Effector memory CD4-positive, alpha-beta T cell (primary cell): Measurements from ENCODE around the gene JMJD1C.

Source experiments
- DNase-seq, 3 donors: peaks; one replicate each; pipeline ENCODE4 v3.0.0-alpha.2; 2020
- H3K27ac ChIP-seq: 2 replicates; pipeline ENCODE4 v1.7.0; 2013; ENCODE audit warnings: mild to moderate bottlenecking, low read length, moderate library complexity; ENCODE audit not compliant: insufficient read depth, poor library complexity, severe bottlenecking
- H3K27me3 ChIP-seq: replicated peaks from 2 replicates; pipeline ENCODE4 v1.7.0; 2013; ENCODE audit warnings: mild to moderate bottlenecking, low read length; ENCODE audit not compliant: insufficient read depth, control insufficient read depth, poor library complexity, severe bottlenecking
- H3K36me3 ChIP-seq: 2 replicates; pipeline ENCODE4 v1.7.0; 2013; ENCODE audit warnings: mild to moderate bottlenecking, low read length, moderate library complexity; ENCODE audit not compliant: control insufficient read depth, insufficient read depth
- H3K4me1 ChIP-seq: 2 replicates; pipeline ENCODE4 v1.7.0; 2013; ENCODE audit warnings: low read length, mild to moderate bottlenecking; ENCODE audit not compliant: control insufficient read depth, insufficient read depth, poor library complexity, severe bottlenecking
- H3K4me3 ChIP-seq: 2 replicates; pipeline ENCODE4 v1.7.0; 2013; ENCODE audit warnings: low read length, low read depth, mild to moderate bottlenecking; ENCODE audit not compliant: insufficient read depth, poor library complexity, severe bottlenecking
- H3K9me3 ChIP-seq: 2 replicates; pipeline ENCODE4 v1.7.0; 2013; ENCODE audit warnings: mild to moderate bottlenecking, low read length, moderate library complexity; ENCODE audit not compliant: control insufficient read depth

JMJD1C gene

GRCh38 chr10:63224241-63224640 lies 241.5 kb downstream of the JMJD1C start:
- H3K4me3 ChIP-seq = no peak overlapping the region
- no peaks in the 10 kb centered on the region for H3K9me3 ChIP-seq
- no peaks in the 10 kb centered on the region for H3K27me3 ChIP-seq
- H3K36me3 ChIP-seq = no peaks in the 10 kb centered on the region
- DNase-seq = no peak
- no peak overlapping the region for H3K27ac ChIP-seq
- peaks cover 38% of the 10 kb centered on the region for H3K4me1 ChIP-seq

GRCh38 chr10:63221950-63222349 lies 243.8 kb downstream of the JMJD1C start:
- peaks cover 28% of the 10 kb centered on the region for H3K4me1 ChIP-seq

GRCh38 chr10:63219749-63220148 lies 246.0 kb downstream of the JMJD1C start:
- Histone ChIP-seq H3K9me3 (no peaks in the 10 kb centered on the region), H3K36me3 (peaks cover 15% of the 10 kb centered on the region), H3K27ac (no peak overlapping the region), H3K4me3 (no peak overlapping the region), H3K4me1 (peaks cover 11% of the 10 kb centered on the region), H3K27me3 (no peaks in the 10 kb centered on the region)
- no peak for DNase-seq

More at GRCh38 chr10:63221950-63222349, 243.8 kb downstream of the JMJD1C start:
- no peak overlapping the region for H3K4me3 ChIP-seq
- DNase-seq = no peak
- H3K27me3 ChIP-seq = no peaks in the 10 kb centered on the region
- H3K27ac ChIP-seq = no peak overlapping the region
- no peaks in the 10 kb centered on the region for H3K36me3 ChIP-seq
- no peaks in the 10 kb centered on the region for H3K9me3 ChIP-seq

- H3K27me3 ChIP-seq = no peaks in the 10 kb centered on the region
Observed at GRCh38 chr10:63217120-63217605, 248.6 kb downstream of the JMJD1C start.

GRCh38 chr10:63214571-63214970 lies 251.2 kb downstream of the JMJD1C start:
- H3K4me3 ChIP-seq = no peak overlapping the region
- DNase-seq = no peak
- peaks cover 7% of the 10 kb centered on the region for H3K4me1 ChIP-seq
- no peaks in the 10 kb centered on the region for H3K27me3 ChIP-seq
- H3K9me3 ChIP-seq = no peaks in the 10 kb centered on the region
- H3K36me3 ChIP-seq = peaks cover 34% of the 10 kb centered on the region
- H3K27ac ChIP-seq = no peak overlapping the region

More at GRCh38 chr10:63217120-63217605, 248.6 kb downstream of the JMJD1C start:
- Histone ChIP-seq H3K27ac (no peak overlapping the region), H3K9me3 (no peaks in the 10 kb centered on the region), H3K4me3 (no peak overlapping the region), H3K4me1 (peaks cover 9% of the 10 kb centered on the region), H3K36me3 (peaks cover 31% of the 10 kb centered on the region)
- DNase-seq = no peak

- H3K27ac ChIP-seq = no peak overlapping the region
- DNase-seq = no peak
- peaks cover 37% of the 10 kb centered on the region for H3K36me3 ChIP-seq
- H3K4me1 ChIP-seq = peaks cover 4% of the 10 kb centered on the region
- no peaks in the 10 kb centered on the region for H3K27me3 ChIP-seq
- H3K9me3 ChIP-seq = no peaks in the 10 kb centered on the region
- no peak overlapping the region for H3K4me3 ChIP-seq
Observed at GRCh38 chr10:63213489-63213888, 252.3 kb downstream of the JMJD1C start.

GRCh38 chr10:63210611-63211196 lies 255.1 kb downstream of the JMJD1C start:
- peaks cover 38% of the 10 kb centered on the region for H3K36me3 ChIP-seq
- no peak overlapping the region for H3K27ac ChIP-seq
- DNase-seq = no peak
- no peaks in the 10 kb centered on the region for H3K9me3 ChIP-seq
- H3K4me3 ChIP-seq = no peak overlapping the region
- peaks cover 10% of the 10 kb centered on the region for H3K4me1 ChIP-seq
- no peaks in the 10 kb centered on the region for H3K27me3 ChIP-seq

- H3K36me3 ChIP-seq = peaks cover 28% of the 10 kb centered on the region
- no peak overlapping the region for H3K27ac ChIP-seq
- no peaks in the 10 kb centered on the region for H3K27me3 ChIP-seq
- no peak overlapping the region for H3K4me3 ChIP-seq
- no peaks in the 10 kb centered on the region for H3K9me3 ChIP-seq
- peaks cover 14% of the 10 kb centered on the region for H3K4me1 ChIP-seq
- no peak for DNase-seq
Observed at GRCh38 chr10:63209705-63210104, 256.1 kb downstream of the JMJD1C start.

- H3K36me3 ChIP-seq = peaks cover 23% of the 10 kb centered on the region
- H3K4me3 ChIP-seq = no peak overlapping the region
- peaks cover 14% of the 10 kb centered on the region for H3K4me1 ChIP-seq
- H3K27ac ChIP-seq = no peak overlapping the region
- DNase-seq = no peak
- H3K27me3 ChIP-seq = no peaks in the 10 kb centered on the region
- no peaks in the 10 kb centered on the region for H3K9me3 ChIP-seq
Observed at GRCh38 chr10:63208986-63209385, 256.8 kb downstream of the JMJD1C start.

GRCh38 chr10:63206997-63207811 lies 258.6 kb downstream of the JMJD1C start:
- peaks cover 17% of the 10 kb centered on the region for H3K36me3 ChIP-seq
- H3K27ac ChIP-seq = no peak overlapping the region
- H3K4me3 ChIP-seq = no peak overlapping the region

More at GRCh38 chr10:63206997-63207811, 258.6 kb downstream of the JMJD1C start:
- no peak for DNase-seq
- no peaks in the 10 kb centered on the region for H3K9me3 ChIP-seq
- no peaks in the 10 kb centered on the region for H3K27me3 ChIP-seq
- peaks cover 14% of the 10 kb centered on the region for H3K4me1 ChIP-seq
